Hepatocyte (in vitro differentiated cells): ENCODE data around the gene STX3. TPM values are rescaled to one million over a fixed set of nuclear protein-coding genes. Genes with fewer than 3 reads are reported as not detected.
A peak's percentile ranks its signal among the peaks of the same experiment; 100 is the strongest.

Source experiments
- DNase-seq: peaks from one replicate; pipeline ENCODE4 v3.0.0-alpha.2; 2016; ENCODE audit warnings: low spot score
- H2AFZ ChIP-seq: fragments of 200-600 bp; sonication (generic); 2 replicates; pipeline ENCODE4 v1.6.0; 2016; ENCODE audit warnings: antibody characterized with exemption, mild to moderate bottlenecking
- H3K27ac ChIP-seq: fragments of 200-600 bp; sonication (generic); 2 replicates; pipeline ENCODE4 v1.5.1; 2016; ENCODE audit warnings: mild to moderate bottlenecking
- H3K27me3 ChIP-seq: fragments of 200-600 bp; sonication (generic); 2 replicates; pipeline ENCODE4 v1.6.1; 2016
- H3K36me3 ChIP-seq: fragments of 200-600 bp; sonication (generic); replicated peaks from 2 replicates; pipeline ENCODE4 v1.5.1; 2016; ENCODE audit warnings: low read depth; ENCODE audit not compliant: insufficient read depth
- H3K4me1 ChIP-seq: fragments of 200-600 bp; sonication (generic); 2 replicates; pipeline ENCODE4 v1.5.1; 2016; ENCODE audit warnings: mild to moderate bottlenecking, moderate library complexity; ENCODE audit not compliant: insufficient read depth
- H3K4me2 ChIP-seq: fragments of 200-600 bp; sonication (generic); 2 replicates; pipeline ENCODE4 v1.6.0; 2016
- H3K4me3 ChIP-seq: fragments of 200-600 bp; sonication (generic); 2 replicates; pipeline ENCODE4 v1.5.1; 2016; ENCODE audit warnings: mild to moderate bottlenecking
- H3K79me2 ChIP-seq: fragments of 200-600 bp; sonication (generic); 2 replicates; pipeline ENCODE4 v1.6.0; 2017; ENCODE audit warnings: mild to moderate bottlenecking
- H3K9me2 ChIP-seq: fragments of 200-600 bp; sonication (generic); replicated peaks from 2 replicates; pipeline ENCODE4 v1.6.0; 2017; ENCODE audit warnings: mild to moderate bottlenecking; ENCODE audit not compliant: insufficient read depth
- H3K9me3 ChIP-seq: fragments of 200-600 bp; sonication (generic); 2 replicates; pipeline ENCODE4 v1.5.1; 2016; ENCODE audit warnings: low read depth, mild to moderate bottlenecking
- H4K20me1 ChIP-seq: fragments of 200-600 bp; sonication (generic); 2 replicates; pipeline ENCODE4 v1.6.0; 2016; ENCODE audit warnings: mild to moderate bottlenecking; ENCODE audit not compliant: insufficient read depth, poor library complexity, severe bottlenecking
- CTCF ChIP-seq: fragments of 200-600 bp; sonication (generic); IDR thresholded peaks from 2 replicates; pipeline ENCODE4 v1.5.1; 2016; ENCODE audit warnings: antibody characterized with exemption, mild to moderate bottlenecking; ENCODE audit not compliant: poor library complexity
- EZH2 ChIP-seq: fragments of 200-600 bp; sonication (generic); IDR thresholded peaks from 2 replicates; pipeline ENCODE4 v1.6.1; 2016; ENCODE audit warnings: antibody characterized with exemption, mild to moderate bottlenecking, borderline replicate concordance
- EZH2phosphoT487 ChIP-seq: fragments of 200-600 bp; sonication (generic); IDR thresholded peaks from one replicate; pipeline ENCODE4 v1.6.1; 2018; ENCODE audit warnings: antibody characterized with exemption, mild to moderate bottlenecking, low read depth, moderate library complexity; ENCODE audit not compliant: unreplicated experiment, severe bottlenecking
- WGBS: methylation state at CpG from one replicate; pipeline ENCODE4 v1.1.6; 2016; ENCODE audit warnings: low lambda C conversion rate; ENCODE audit errors: missing lambda C conversion rate; 5-methylcytosine and 5-hydroxymethylcytosine counted together
- polyA plus RNA-seq: library from polyadenylated mRNA; unstranded; fragments of >200 nt; fragmentation: Nextera tagmentation; extraction: Ambion mirVana; gene quantifications from 2 replicates; pipeline ENCODE4 v1.2.1, GENCODE V29; 2016
- total RNA-seq: library from RNA; depleted of rRNA; stranded (reverse); fragments of >200 nt; gene quantifications from 2 replicates; pipeline ENCODE4 v1.2.3, GENCODE V29; 2014

STX3 gene
- total and polyA plus RNA-seq, 2 experiments from 2014 or later, result 73.1 to 140 TPM

- no peak for DNase-seq
- Histone ChIP-seq H3K79me2 (peaks cover 98% of the 10 kb centered on the region), H3K36me3 (no peaks in the 10 kb centered on the region), H3K4me1 (peaks cover 44% of the 10 kb centered on the region), H3K27ac (no peak overlapping the region), H3K9me2 (no peaks in the 10 kb centered on the region), H3K4me2 (peak overlapping the region; percentile 38), H3K4me3 (no peak overlapping the region), H3K27me3 (no peaks in the 10 kb centered on the region), H4K20me1 (peaks cover 73% of the 10 kb centered on the region), H3K9me3 (no peaks in the 10 kb centered on the region), H2AFZ (no peak overlapping the region)
- no peak for TF ChIP-seq CTCF
- no peak for TF ChIP-seq EZH2phosphoT487
- TF ChIP-seq EZH2, result no peak
- 81% methylated on average over 4 of the region's 4 CpGs for WGBS
Observed at GRCh38 chr11:59760771-59761170, 5.6 kb downstream of the STX3 start.

GRCh38 chr11:59761993-59762392, 6.8 kb downstream of the STX3 start:
- H3K4me1 ChIP-seq, result peaks cover 54% of the 10 kb centered on the region

GRCh38 chr11:59765068-59765735, 10.0 kb downstream of the STX3 start:
- Histone ChIP-seq H3K4me1 (peaks cover 46% of the 10 kb centered on the region), H3K4me2 (peak overlapping the region; percentile 37), H3K4me3 (no peak overlapping the region), H2AFZ (no peak overlapping the region), H3K36me3 (no peaks in the 10 kb centered on the region), H3K27me3 (no peaks in the 10 kb centered on the region), H4K20me1 (peaks cover 70% of the 10 kb centered on the region), H3K79me2 (peaks cover 97% of the 10 kb centered on the region), H3K27ac (peak overlapping the region; percentile 86), H3K9me2 (no peaks in the 10 kb centered on the region), H3K9me3 (no peaks in the 10 kb centered on the region)
- DNase-seq, result no peak
- 64% methylated on average over 4 of the region's 4 CpGs for WGBS
- no peak for TF ChIP-seq EZH2
- TF ChIP-seq CTCF, result no peak
- no peak for TF ChIP-seq EZH2phosphoT487

More at GRCh38 chr11:59761993-59762392, 6.8 kb downstream of the STX3 start:
- H3K4me3 ChIP-seq, result no peak overlapping the region
- H3K9me3 ChIP-seq, result no peaks in the 10 kb centered on the region
- H3K27me3 ChIP-seq, result no peaks in the 10 kb centered on the region
- H3K36me3 ChIP-seq, result no peaks in the 10 kb centered on the region
- WGBS, result 79% methylated on average over 6 of the region's 6 CpGs
- peaks cover 100% of the 10 kb centered on the region for H3K79me2 ChIP-seq
- H3K4me2 ChIP-seq, result no peak overlapping the region
- TF ChIP-seq EZH2phosphoT487, result no peak
- TF ChIP-seq EZH2, result no peak
- no peak for TF ChIP-seq CTCF
- no peak overlapping the region for H3K27ac ChIP-seq
- no peak overlapping the region for H2AFZ ChIP-seq
- H3K9me2 ChIP-seq, result no peaks in the 10 kb centered on the region
- peaks cover 83% of the 10 kb centered on the region for H4K20me1 ChIP-seq
- no peak for DNase-seq
